Keratinocyte (primary cell): ENCODE data around the gene CD164L2.

Experiments used
- CTCF ChIP-seq, 3 experiments: IDR thresholded peaks in 1 of 3; conservative IDR thresholded peaks in 1 of 3; optimal IDR thresholded peaks in 1 of 3; 2 replicates in 2 of 3; 3 replicates in 1 of 3; pipeline versions ENCODE3 to v1.5.1; 2011; ENCODE audit warnings: low read length in 3 of 3, mild to moderate bottlenecking in 3 of 3, moderate library complexity in 2 of 3, control low read depth in 1 of 3, inconsistent platforms in 1 of 3; ENCODE audit not compliant: insufficient read depth in 2 of 3; ENCODE audit errors: extremely low read depth in 1 of 3
- EZH2 ChIP-seq: IDR thresholded peaks from one replicate; pipeline ENCODE4 v1.6.1; 2012; ENCODE audit warnings: inconsistent platforms, mild to moderate bottlenecking, low read length, moderate library complexity

DNA sequence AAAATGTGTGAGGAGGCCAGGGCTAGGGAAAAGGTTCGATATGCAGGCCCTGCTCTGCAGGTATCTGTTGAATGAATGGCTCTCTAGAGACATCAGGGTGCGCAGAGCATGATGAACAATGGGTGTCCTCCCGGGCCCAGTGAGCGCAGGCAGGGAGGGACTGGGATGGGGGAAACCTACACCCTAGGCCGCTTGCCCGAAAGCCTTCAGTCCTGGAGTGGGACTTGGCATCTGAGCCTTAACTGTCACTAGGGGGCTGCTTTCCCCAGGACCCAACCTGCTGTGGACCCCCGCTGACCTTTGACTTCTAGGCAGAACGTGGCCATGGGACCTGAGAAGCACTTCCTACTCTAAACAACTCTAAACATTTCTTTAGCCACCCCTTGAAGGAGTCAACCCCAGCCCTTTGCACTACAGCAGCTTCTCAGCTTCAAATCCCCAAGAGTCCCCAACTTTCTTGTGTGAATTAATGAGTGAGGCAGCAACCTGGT, 15.9 kb downstream of the CD164L2 start:
- no peak for TF ChIP-seq CTCF (optimal IDR thresholded peaks at IDR 0.05 in 1 of 3, IDR thresholded peaks at IDR 0.05 in 1 of 3, conservative IDR thresholded peaks at IDR 0.05 in 1 of 3; ENCODE audit: extremely low read depth in 1 of 3, insufficient read depth in 2 of 3, low read length in 3 of 3)
- no peak for TF ChIP-seq EZH2
